CD14-positive monocyte (primary cell): ENCODE data around the gene EML3. TPM values are rescaled to one million over a fixed set of nuclear protein-coding genes. Genes with fewer than 3 reads are reported as not detected.

ENCODE experiments used
- DNase-seq, 3 donors: peaks; one replicate each; pipeline ENCODE4 v3.0.0-alpha.2; 2011 to 2022
- H2AFZ ChIP-seq: 2 replicates; pipeline ENCODE4 v1.6.0; 2012; ENCODE audit warnings: mild to moderate bottlenecking, low read depth, low read length, inconsistent platforms; ENCODE audit not compliant: insufficient read depth, poor library complexity, severe bottlenecking
- H3K27ac ChIP-seq, 2 donors: 1 replicate in 1 of 2; 2 replicates in 1 of 2; pipeline ENCODE4 v1.5.1; 2012 to 2013; ENCODE audit warnings: low read length in 2 of 2, control low read depth in 1 of 2, inconsistent platforms in 1 of 2, low read depth in 1 of 2, mild to moderate bottlenecking in 1 of 2
- H3K27me3 ChIP-seq, 2 donors: one replicate each; pipeline versions ENCODE4 v1.6.0 to v1.6.1; 2011 to 2013; ENCODE audit warnings: low read length in 2 of 2; ENCODE audit not compliant: control insufficient read depth in 2 of 2, insufficient read depth in 2 of 2
- H3K36me3 ChIP-seq, 2 donors: replicated peaks in 1 of 2; 1 replicate in 1 of 2; 2 replicates in 1 of 2; pipeline versions ENCODE4 v1.5.1 to v1.6.1; 2012 to 2013; ENCODE audit warnings: low read length in 2 of 2, control low read depth in 1 of 2, inconsistent platforms in 1 of 2, mild to moderate bottlenecking in 1 of 2; ENCODE audit not compliant: insufficient read depth in 2 of 2, control insufficient read depth in 1 of 2
- H3K4me1 ChIP-seq, 2 donors: 1 replicate in 1 of 2; 2 replicates in 1 of 2; pipeline versions ENCODE4 v1.5.1 to v1.6.1; 2012 to 2013; ENCODE audit warnings: low read length in 2 of 2, control low read depth in 1 of 2, inconsistent platforms in 1 of 2, mild to moderate bottlenecking in 1 of 2, moderate library complexity in 1 of 2; ENCODE audit not compliant: insufficient read depth in 2 of 2, control insufficient read depth in 1 of 2
- H3K4me2 ChIP-seq: replicated peaks from 2 replicates; pipeline ENCODE3; 2012; ENCODE audit warnings: low read length, moderate library complexity, mild to moderate bottlenecking; ENCODE audit not compliant: poor library complexity, severe bottlenecking; ENCODE audit errors: extremely low read depth
- H3K4me3 ChIP-seq, 3 experiments: fragments of 200-600 bp in 1 of 3; sonication (generic) in 1 of 3; replicated peaks in 1 of 3; 1 replicate in 2 of 3; 2 replicates in 1 of 3; pipeline ENCODE4 v1.5.1; 2011 to 2013; ENCODE audit warnings: low read length in 3 of 3, mild to moderate bottlenecking in 3 of 3, control low read depth in 2 of 3, low read depth in 2 of 3, inconsistent platforms in 1 of 3, moderate library complexity in 1 of 3
- H3K79me2 ChIP-seq: 2 replicates; pipeline ENCODE4 v1.6.0; 2012; ENCODE audit warnings: mild to moderate bottlenecking, control low read depth, inconsistent platforms, low read length, moderate library complexity; ENCODE audit not compliant: insufficient read depth
- H3K9ac ChIP-seq: 2 replicates; pipeline ENCODE4 v1.6.0; 2017; ENCODE audit warnings: low read length, mild to moderate bottlenecking; ENCODE audit not compliant: insufficient read depth, poor library complexity, severe bottlenecking
- H3K9me3 ChIP-seq, 2 donors: replicated peaks in 1 of 2; 1 replicate in 1 of 2; 2 replicates in 1 of 2; pipeline versions ENCODE4 v1.5.1 to v1.6.1; 2012 to 2013; ENCODE audit warnings: low read length in 2 of 2, control low read depth in 1 of 2; ENCODE audit not compliant: control insufficient read depth in 1 of 2, insufficient read depth in 1 of 2
- H4K20me1 ChIP-seq: 2 replicates; pipeline ENCODE4 v1.6.0; 2012; ENCODE audit warnings: mild to moderate bottlenecking, low read length, control low read depth, moderate library complexity; ENCODE audit not compliant: insufficient read depth
- H3K27ac Mint-ChIP-seq, 7 donors: one replicate each; pipeline ENCODE4 v1.8.0; 2020; ENCODE audit warnings: mild to moderate bottlenecking in 7 of 7, mixed read lengths in 7 of 7, moderate library complexity in 6 of 7, inconsistent platforms in 2 of 7
- H3K27me3 Mint-ChIP-seq, 3 donors: one replicate each; pipeline ENCODE4 v1.8.0; 2021 to 2022; ENCODE audit warnings: low read depth in 3 of 3, mild to moderate bottlenecking in 3 of 3, mixed read lengths in 3 of 3, moderate library complexity in 3 of 3, inconsistent platforms in 1 of 3
- H3K36me3 Mint-ChIP-seq, 2 donors: one replicate each; pipeline ENCODE4 v1.8.0; 2020; ENCODE audit warnings: mixed read lengths in 2 of 2, inconsistent platforms in 1 of 2, mild to moderate bottlenecking in 1 of 2
- H3K4me1 Mint-ChIP-seq: one replicate; pipeline ENCODE4 v1.8.0; 2020; ENCODE audit warnings: mild to moderate bottlenecking, mixed read lengths
- H3K4me3 Mint-ChIP-seq, 2 donors: one replicate each; pipeline ENCODE4 v1.8.0; 2020; ENCODE audit warnings: mild to moderate bottlenecking in 2 of 2, mixed read lengths in 2 of 2, moderate library complexity in 1 of 2
- H3K9me3 Mint-ChIP-seq, 7 donors: one replicate each; pipeline ENCODE4 v1.8.0; 2020 to 2022; ENCODE audit warnings: mixed read lengths in 7 of 7, mild to moderate bottlenecking in 6 of 7, moderate library complexity in 6 of 7, inconsistent platforms in 2 of 7
- WGBS: methylation state at CpG from one replicate; pipeline ENCODE4 v1.1.5; 2013; ENCODE audit warnings: missing lambda C conversion rate; ENCODE audit not compliant: insufficient coverage; 5-methylcytosine and 5-hydroxymethylcytosine counted together
- intact Hi-C, 2 donors: fragments of 100-400 bp; cut with micrococcal nuclease; formaldehyde crosslinking; loops; one replicate each; pipeline versions ENCODE4 v1.15.0 to v1.15.1; 2023
- polyA plus RNA-seq, 3 donors: library from polyadenylated mRNA; depleted of rRNA in 1 of 3; unstranded in 2 of 3; stranded (reverse) in 1 of 3; fragments of 300-500 nt in 2 of 3; fragments of >200 nt in 1 of 3; fragmentation: Illumina TruSeq in 2 of 3; gene quantifications; 1 replicate in 2 of 3; 2 replicates in 1 of 3; pipeline ENCODE4 v1.2.3, GENCODE V29; 2012 to 2021
- TF ChIP-seq, protein P1 (sequence below): fragments of 200-600 bp; IDR thresholded peaks from one replicate; pipeline ENCODE4 v1.8.0; 2022; ENCODE audit warnings: antibody characterized with exemption, mild to moderate bottlenecking

EML3 gene
- polyA plus RNA-seq, 3 donors, result 7.2 to 131 (median 10.6) TPM

DNA sequence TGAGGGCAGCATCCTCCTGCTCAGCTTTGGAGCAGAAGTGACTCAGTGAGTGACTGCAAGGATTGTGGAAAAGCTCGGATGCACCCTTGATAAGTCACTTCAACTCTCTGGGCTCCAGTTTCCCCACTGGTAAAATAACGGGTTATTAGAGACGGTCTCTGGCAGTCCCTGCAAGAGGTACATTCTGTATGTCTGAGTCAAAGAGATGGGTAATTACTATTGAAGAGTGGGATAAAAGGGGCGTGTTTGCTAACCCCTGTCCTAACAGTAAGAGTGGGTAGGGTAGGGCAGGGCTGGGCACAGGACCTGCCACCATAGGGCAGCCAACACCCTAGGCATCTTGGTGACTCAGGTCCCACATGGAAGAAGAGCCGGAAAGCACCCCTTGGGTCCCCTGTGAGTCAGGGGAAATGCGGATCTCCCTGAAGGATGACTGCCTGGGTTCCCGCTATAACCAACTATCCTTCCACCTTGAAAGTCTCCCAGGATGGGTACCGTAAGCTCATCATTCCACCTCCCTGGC, 58.7 kb downstream of the EML3 start:
- Mint-ChIP-seq H3K27me3 (peaks cover 2 to 23% (median 3%) of the 10 kb centered on the region in 3 donors), H3K27ac (peak overlapping the region; percentile 100), H3K36me3 (peaks cover 5 to 15% of the 10 kb centered on the region in 2 donors), H3K4me1 (peaks cover 79% of the 10 kb centered on the region), H3K4me3 (peak overlapping the region; percentile 70 to 93), H3K9me3 (no peaks in the 10 kb centered on the region)
- Histone ChIP-seq H3K27me3 (no peaks in the 10 kb centered on the region), H4K20me1 (peaks cover 8% of the 10 kb centered on the region), H3K79me2 (peaks cover 33% of the 10 kb centered on the region), H3K4me2 (peak overlapping the region; percentile 77), H3K4me3 (peak overlapping the region in 2 of 3 experiments; percentile 2 to 72), H3K36me3 (peaks cover 5 to 7% of the 10 kb centered on the region in 2 donors), H3K9me3 (no peaks in the 10 kb centered on the region), H2AFZ (no peak overlapping the region), H3K27ac (peak overlapping the region; percentile 95 to 100), H3K9ac (peak overlapping the region; percentile 92), H3K4me1 (peaks cover 78% of the 10 kb centered on the region in 2 donors)
- intact Hi-C loops, result loop anchor here (1.0 to 5.0 kb wide), 2 partner anchors 11 to 587 kb away; partner anchors contain the start of gene FTH1 (in 1 of the 2)
- peak; percentile 89 to 96 (median 90) for DNase-seq
- TF ChIP-seq, protein P1, sequence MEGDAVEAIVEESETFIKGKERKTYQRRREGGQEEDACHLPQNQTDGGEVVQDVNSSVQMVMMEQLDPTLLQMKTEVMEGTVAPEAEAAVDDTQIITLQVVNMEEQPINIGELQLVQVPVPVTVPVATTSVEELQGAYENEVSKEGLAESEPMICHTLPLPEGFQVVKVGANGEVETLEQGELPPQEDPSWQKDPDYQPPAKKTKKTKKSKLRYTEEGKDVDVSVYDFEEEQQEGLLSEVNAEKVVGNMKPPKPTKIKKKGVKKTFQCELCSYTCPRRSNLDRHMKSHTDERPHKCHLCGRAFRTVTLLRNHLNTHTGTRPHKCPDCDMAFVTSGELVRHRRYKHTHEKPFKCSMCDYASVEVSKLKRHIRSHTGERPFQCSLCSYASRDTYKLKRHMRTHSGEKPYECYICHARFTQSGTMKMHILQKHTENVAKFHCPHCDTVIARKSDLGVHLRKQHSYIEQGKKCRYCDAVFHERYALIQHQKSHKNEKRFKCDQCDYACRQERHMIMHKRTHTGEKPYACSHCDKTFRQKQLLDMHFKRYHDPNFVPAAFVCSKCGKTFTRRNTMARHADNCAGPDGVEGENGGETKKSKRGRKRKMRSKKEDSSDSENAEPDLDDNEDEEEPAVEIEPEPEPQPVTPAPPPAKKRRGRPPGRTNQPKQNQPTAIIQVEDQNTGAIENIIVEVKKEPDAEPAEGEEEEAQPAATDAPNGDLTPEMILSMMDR, result no peak
- WGBS, result 65% methylated on average over 8 of the region's 8 CpGs

DNA sequence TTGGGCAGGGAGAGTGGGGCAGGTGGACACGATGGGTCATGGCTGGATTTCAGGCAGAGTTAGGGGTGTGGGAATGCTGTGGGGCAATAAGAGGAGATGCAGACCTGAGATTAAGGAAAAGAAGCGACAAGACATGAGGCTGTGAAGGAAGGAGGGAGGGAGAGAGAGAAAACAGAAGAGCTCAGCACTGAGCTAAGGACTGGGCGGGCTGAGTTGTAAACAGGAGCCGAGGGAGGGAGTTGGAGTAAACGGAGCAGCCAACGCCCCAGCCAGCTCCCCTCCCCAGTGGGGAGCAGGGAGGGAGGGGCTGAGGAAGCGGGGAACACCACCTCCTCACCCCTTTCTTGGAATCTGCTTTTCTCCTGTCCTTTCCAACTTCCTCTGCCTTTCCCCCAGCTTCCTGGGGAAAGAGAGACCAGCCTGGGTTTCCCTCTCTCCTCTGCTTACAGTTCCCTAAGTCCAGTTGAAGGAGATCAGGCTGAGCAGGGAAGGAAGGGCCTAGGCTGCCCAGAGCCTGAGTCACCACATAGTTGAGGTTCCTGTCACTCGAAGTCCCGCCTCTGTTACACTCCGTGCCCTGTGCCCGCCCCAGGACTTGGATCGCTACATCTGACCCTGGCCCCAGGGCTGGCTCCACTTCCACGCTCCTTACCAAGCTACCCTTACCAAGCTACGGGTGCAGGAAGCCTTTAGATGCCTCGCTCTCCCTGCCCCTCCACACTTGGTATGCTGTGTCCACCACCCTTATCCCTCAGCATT, 59.3 kb downstream of the EML3 start:
- intact Hi-C loops, result loop anchor here (1.0 to 5.0 kb wide), 2 partner anchors 10 to 586 kb away; partner anchors contain the start of gene FTH1 (in 1 of the 2)
- H3K36me3 ChIP-seq, result peaks cover 0 to under 1% of the 10 kb centered on the region in 2 donors
- TF ChIP-seq, protein P1, result no peak
- H3K27me3 Mint-ChIP-seq, result peaks cover 2 to 21% (median 5%) of the 10 kb centered on the region in 3 donors
- H3K9me3 ChIP-seq, result no peaks in the 10 kb centered on the region
- H3K4me1 Mint-ChIP-seq, result peaks cover 79% of the 10 kb centered on the region
- peak overlapping the region; percentile 95 to 100 for H3K27ac ChIP-seq
- no peaks in the 10 kb centered on the region for H3K9me3 Mint-ChIP-seq
- peaks cover 27% of the 10 kb centered on the region for H3K79me2 ChIP-seq
- H3K36me3 Mint-ChIP-seq, result peaks cover 2 to 8% of the 10 kb centered on the region in 2 donors
- no peak overlapping the region for H2AFZ ChIP-seq
- H3K27ac Mint-ChIP-seq, result peak overlapping the region; percentile 100
- peaks cover 77% of the 10 kb centered on the region in 2 donors for H3K4me1 ChIP-seq
- H3K4me3 ChIP-seq, result peak overlapping the region; percentile 2 to 72 (median 9)
- peak overlapping the region; percentile 77 for H3K4me2 ChIP-seq
- H3K4me3 Mint-ChIP-seq, result peak overlapping the region; percentile 70 to 84
- 3% methylated on average over 10 of the region's 15 CpGs for WGBS
- peaks cover 8% of the 10 kb centered on the region for H4K20me1 ChIP-seq
- no peaks in the 10 kb centered on the region for H3K27me3 ChIP-seq
- H3K9ac ChIP-seq, result peak overlapping the region; percentile 92
- peak; percentile 94 to 97 (median 96) for DNase-seq
